ENCODE data around the gene AQP12A. TPM values are rescaled to one million over a fixed set of nuclear protein-coding genes. Genes with fewer than 3 reads are reported as not detected.

The AQP12A gene
- total RNA-seq, 2 donors from 2014 or later = not detected

GRCh38 chr2:240701736-240702639, 10.3 kb downstream of the AQP12A start:
- no peaks in the 10 kb centered on the region for H3K9me3 ChIP-seq
- no peak overlapping the region for H3K4me3 ChIP-seq
- intact Hi-C loops (cut with DNase I) = loop anchor here (10.0 kb wide), 1 partner anchor 187 kb away; no protein-coding TSS in a partner anchor
- WGBS = 92% methylated on average over 23 of the region's 30 CpGs
- H3K27me3 ChIP-seq (replicated peaks; ENCODE audit: insufficient read depth) = no peaks in the 10 kb centered on the region
- no peak for DNase-seq (ENCODE audit: low spot score)
- no peaks in the 10 kb centered on the region for H3K36me3 ChIP-seq
- no peak overlapping the region for H3K27ac ChIP-seq
- H3K4me1 ChIP-seq (replicated peaks) = no peaks in the 10 kb centered on the region
- no peak for TF ChIP-seq POLR2A (IDR thresholded peaks at IDR 0.05)
- no peak for TF ChIP-seq CTCF (IDR thresholded peaks at IDR 0.05)
- TF ChIP-seq POLR2AphosphoS5 (IDR thresholded peaks at IDR 0.05) = no peak

- no peak for DNase-seq (ENCODE audit: low spot score)
- Histone ChIP-seq H3K9me3 (no peaks in the 10 kb centered on the region), H3K36me3 (no peaks in the 10 kb centered on the region), H3K27ac (no peak overlapping the region), H3K4me1 (replicated peaks) (no peaks in the 10 kb centered on the region), H3K27me3 (replicated peaks; ENCODE audit: insufficient read depth) (no peaks in the 10 kb centered on the region), H3K4me3 (no peak overlapping the region)
- intact Hi-C loops (cut with DNase I) = loop anchor here (10.0 kb wide), 1 partner anchor 188 kb away; no protein-coding TSS in a partner anchor
- TF ChIP-seq POLR2AphosphoS5 (IDR thresholded peaks at IDR 0.05) (no peak), POLR2A (IDR thresholded peaks at IDR 0.05) (no peak), CTCF (IDR thresholded peaks at IDR 0.05) (no peak)
- 86% methylated on average over 9 of the region's 9 CpGs for WGBS
These were observed 11.0 kb downstream of the AQP12A start for GRCh38 chr2:240702640-240703011.

- no peak overlapping the region for H3K4me3 ChIP-seq
- TF ChIP-seq CTCF (IDR thresholded peaks at IDR 0.05) = no peak
- TF ChIP-seq POLR2A (IDR thresholded peaks at IDR 0.05) = no peak
- TF ChIP-seq POLR2AphosphoS5 (IDR thresholded peaks at IDR 0.05) = no peak
- H3K36me3 ChIP-seq = no peaks in the 10 kb centered on the region
- 70% methylated on average over 18 of the region's 18 CpGs for WGBS
- no peaks in the 10 kb centered on the region for H3K9me3 ChIP-seq
- no peaks in the 10 kb centered on the region for H3K4me1 ChIP-seq (replicated peaks)
- no peak for DNase-seq (ENCODE audit: low spot score)
- intact Hi-C loops (cut with DNase I) = loop anchor here (10.0 kb wide), 1 partner anchor 189 kb away; no protein-coding TSS in a partner anchor
- no peak overlapping the region for H3K27ac ChIP-seq
- no peaks in the 10 kb centered on the region for H3K27me3 ChIP-seq (replicated peaks; ENCODE audit: insufficient read depth)
These were observed 12.0 kb downstream of the AQP12A start for GRCh38 chr2:240703417-240704341.

- DNase-seq (ENCODE audit: low spot score) = no peak
- no peaks in the 10 kb centered on the region for H3K4me1 ChIP-seq (replicated peaks)
- no peak for TF ChIP-seq CTCF (IDR thresholded peaks at IDR 0.05)
- no peak for TF ChIP-seq POLR2A (IDR thresholded peaks at IDR 0.05)
- TF ChIP-seq POLR2AphosphoS5 (IDR thresholded peaks at IDR 0.05) = no peak
- H3K36me3 ChIP-seq = no peaks in the 10 kb centered on the region
- H3K9me3 ChIP-seq = no peaks in the 10 kb centered on the region
- H3K4me3 ChIP-seq = no peak overlapping the region
- H3K27ac ChIP-seq = no peak overlapping the region
- no peaks in the 10 kb centered on the region for H3K27me3 ChIP-seq (replicated peaks; ENCODE audit: insufficient read depth)
- intact Hi-C loops (cut with DNase I) = loop anchor here (10.0 kb wide), 1 partner anchor 190 kb away; no protein-coding TSS in a partner anchor
- 58% methylated on average over 17 of the region's 19 CpGs for WGBS
These were observed 13.0 kb downstream of the AQP12A start for GRCh38 chr2:240704651-240705050.

All from prostate gland (tissue), 2 donors.